ENCODE results near the gene UBASH3B.

The UBASH3B gene

DNA sequence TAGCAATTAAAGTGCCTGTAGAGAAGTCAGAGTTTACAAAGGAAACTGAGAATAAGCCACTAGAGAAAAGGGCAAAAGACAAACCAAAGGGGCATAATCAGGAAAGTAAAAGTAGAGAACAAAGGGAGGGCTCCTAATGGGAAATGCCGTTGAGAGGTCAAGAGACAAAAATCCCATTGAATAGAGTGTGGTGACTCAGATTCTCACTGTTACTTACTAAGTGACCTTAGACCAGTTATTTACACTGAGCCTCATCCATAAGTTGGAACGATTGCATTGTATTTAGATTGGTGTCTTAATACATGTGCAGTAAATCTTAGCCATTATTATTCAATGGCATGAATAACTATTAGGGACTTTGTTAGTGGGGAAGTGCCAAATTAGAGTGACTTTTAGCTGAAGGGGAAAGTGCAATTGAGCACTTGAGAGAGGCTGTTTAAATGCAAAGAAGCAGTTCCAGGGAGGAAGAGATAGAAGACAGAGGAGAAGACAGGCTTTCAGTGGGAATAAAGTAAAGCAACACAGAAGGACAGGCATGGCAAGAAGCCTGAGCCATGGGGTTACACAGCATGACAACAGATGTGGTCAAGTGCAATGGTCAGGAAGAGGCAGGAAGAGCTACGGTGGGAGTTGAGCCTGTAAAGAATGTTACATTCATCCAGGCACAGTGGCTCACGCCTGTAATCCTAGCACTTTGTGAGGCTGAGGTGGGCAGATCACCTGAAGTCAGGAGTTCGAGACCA is 82.6 kb downstream of the UBASH3B start:
- DNase-seq = no peak

GRCh38 chr11:122741613-122742300 is 86.2 kb downstream of the UBASH3B start:
- no peak for DNase-seq

GRCh38 chr11:122742301-122743018 is 86.9 kb downstream of the UBASH3B start:
- no peak for DNase-seq

DNA sequence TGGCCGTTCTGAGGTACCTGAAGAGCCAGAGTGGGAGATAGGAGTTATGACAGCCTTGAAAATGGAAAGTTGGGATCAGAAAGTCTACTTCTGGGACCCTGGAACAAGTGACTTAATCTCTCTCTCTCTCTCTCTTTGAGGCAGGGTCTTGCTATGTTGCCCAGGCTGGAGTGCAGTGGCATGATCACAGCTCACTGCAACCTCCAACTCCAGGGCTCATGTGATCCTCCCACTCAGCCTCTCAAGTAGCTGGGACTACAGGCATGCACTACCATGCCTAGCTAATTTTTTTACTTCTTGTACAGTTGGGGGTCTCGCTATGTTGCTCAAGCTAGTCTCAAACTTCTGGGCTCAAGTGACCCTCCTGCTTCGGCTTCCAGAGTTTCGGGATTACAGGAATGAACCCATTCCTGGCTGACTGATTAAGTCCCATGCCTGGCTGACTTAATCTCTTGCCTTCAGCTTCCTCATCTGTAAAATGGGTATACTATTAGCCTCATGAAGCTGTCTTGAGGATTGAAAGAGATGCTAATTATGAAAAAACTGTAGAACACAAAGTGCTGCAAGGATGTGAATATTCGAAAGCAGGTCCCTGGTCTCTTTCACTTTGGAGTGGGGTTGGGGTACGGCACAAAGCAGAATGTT is 87.7 kb downstream of the UBASH3B start:
- DNase-seq = no peak

DNA sequence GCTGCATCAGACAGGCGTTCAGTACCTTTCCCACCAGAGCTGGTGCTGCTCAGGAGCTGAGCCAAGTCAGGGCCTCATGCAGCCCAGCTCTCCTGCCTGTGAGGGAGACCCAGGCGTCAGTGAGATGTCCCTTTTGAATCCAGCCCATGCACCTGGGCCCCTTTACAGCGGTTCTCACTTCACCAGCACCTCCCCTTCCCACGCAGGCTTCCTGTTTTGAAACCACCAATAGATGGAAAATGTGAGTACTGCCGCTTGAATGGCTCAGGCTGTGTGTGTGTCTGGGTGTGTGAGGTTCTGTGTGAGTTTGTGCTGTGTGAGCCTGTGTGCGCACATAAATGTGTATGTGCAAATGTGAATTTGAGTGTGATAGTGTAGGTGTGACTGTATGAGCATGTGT is 88.4 kb downstream of the UBASH3B start:
- no peak for DNase-seq

- DNase-seq = no peak
These were observed 88.8 kb downstream of the UBASH3B start for GRCh38 chr11:122744357-122744756.

- DNase-seq = no peak
These were observed 89.6 kb downstream of the UBASH3B start for GRCh38 chr11:122745111-122745510.

GRCh38 chr11:122746050-122746478 is 90.5 kb downstream of the UBASH3B start:
- no peak for DNase-seq

- DNase-seq = no peak
These were observed 91.2 kb downstream of the UBASH3B start for GRCh38 chr11:122746611-122747244.

GRCh38 chr11:122747351-122747781 is 91.8 kb downstream of the UBASH3B start:
- no peak for DNase-seq

DNA sequence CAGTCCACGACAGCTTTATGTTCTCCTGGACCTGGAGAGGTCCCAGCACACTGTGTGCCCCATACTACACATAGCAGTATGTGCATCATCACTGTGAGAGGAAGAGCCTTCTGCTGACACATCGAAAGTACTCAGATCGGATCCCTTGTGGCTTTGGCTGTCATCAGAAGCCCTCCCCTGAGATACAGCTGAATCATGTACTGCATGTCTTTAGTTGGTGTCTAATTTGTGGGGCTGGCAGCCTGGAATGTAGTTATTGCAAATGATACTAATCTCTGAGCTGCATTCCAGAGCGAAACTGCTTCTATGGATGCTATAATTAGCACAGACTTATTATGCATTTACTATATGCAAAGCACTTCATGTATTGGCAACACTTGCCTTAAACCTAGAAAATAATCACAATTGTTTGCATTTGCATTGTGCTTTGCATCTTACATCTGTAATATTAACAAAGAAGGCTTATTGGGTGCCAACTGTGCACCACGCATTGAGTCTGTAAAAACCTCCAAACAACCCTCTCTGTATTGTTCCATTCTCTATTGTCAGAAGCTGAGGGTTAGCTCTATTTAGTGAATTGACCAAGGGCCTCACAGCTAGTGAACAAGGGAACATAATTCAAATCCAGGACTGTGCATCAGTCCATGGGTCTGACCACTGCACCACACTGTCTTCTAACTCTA is 93.6 kb downstream of the UBASH3B start:
- DNase-seq = no peak

DNA sequence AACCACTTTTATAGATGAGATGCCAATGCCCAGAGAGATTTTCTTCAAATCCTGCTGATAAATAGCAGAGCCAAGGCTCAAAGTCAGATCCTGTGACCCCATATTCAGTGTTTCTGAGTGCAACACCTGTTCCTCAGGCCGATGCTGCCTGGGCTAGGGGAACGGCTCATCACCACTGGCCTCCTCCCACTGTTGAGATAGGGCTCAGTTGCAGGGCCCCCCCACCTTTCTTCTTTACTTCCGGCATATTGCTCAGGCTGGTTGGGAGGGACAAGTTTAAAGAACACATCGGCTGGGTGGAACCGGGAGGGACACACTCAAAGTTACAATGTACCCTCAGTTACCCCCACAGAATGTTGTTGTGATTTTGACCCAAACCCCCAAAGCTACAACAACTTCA is 94.5 kb downstream of the UBASH3B start:
- DNase-seq = no peak

GRCh38 chr11:122751292-122752070 is 96.0 kb downstream of the UBASH3B start:
- DNase-seq = no peak

DNA sequence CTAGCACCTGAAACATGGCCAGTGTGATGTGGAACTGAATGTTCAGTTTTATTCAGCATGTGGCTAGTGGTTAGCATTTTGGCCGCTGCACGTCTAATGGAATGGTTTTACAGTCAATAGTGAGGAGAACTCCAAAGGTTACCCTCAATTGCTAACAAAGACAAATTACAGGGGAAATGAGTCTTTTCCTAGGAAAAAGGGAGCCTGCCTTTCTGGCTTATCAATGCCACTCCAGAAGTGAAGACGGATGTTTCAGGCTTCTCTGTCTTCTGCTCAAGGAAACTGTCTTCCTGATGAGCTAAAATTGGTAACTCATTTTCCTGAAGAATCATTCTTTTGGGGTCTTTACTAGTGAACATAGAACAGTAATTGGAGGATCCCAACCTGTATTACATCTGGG is 98.5 kb downstream of the UBASH3B start:
- DNase-seq = no peak

DNA sequence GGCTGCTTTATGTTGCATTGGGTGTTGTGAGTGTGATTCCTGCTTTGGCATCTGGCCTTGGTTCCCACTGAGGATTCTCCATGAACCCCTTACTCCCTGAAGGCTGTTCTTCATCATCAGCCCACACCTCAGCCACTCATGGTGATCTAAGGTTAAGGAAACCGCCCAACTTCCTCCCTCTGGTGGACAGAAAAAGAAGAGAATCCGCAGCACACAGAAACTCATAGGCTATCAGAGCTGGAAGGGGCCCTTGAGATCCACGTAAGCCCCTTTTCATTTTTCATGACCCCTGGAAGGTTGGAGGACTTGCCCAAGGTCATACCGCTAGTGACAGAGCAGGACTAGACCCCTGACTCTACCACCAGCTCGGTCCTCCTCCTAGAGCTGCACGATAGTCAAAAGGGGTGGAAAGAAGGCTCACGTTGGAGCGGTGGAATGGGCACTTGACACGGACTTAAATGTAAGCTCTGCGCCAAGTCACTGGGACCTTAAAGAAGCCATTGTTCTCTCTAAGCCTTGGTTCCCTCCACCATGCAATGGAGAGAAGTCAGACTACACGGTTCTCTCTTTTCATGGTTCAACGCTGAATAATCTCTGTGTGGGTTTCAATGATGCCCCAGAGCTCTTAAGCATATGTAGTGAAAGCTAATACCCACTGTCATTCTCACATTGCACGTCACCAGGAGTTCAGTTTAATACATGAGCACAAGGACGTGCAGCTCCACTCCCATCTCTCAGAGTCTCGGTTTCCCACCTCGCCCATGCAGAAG is 99.2 kb downstream of the UBASH3B start:
- no peak for DNase-seq

DNA sequence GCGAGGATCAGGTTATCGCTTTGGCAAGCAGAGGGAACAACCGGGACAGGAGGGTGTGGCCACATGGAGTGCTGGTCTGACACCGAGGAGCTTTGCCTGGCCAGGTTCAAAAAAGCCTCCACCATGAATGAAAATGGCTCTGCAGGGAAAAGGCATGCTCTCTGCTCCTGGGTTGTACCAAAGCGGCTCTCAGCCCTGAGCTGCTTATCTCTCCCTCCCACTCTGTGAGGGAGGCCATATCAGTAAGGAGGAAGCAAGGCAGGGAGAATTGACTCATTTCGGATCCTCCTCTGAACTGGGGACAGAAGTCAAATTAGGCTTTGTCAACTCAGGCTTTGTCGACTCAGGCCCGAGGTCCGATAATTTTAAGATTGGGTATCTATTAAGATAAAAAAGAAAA is 99.9 kb downstream of the UBASH3B start:
- no peak for DNase-seq

DNA sequence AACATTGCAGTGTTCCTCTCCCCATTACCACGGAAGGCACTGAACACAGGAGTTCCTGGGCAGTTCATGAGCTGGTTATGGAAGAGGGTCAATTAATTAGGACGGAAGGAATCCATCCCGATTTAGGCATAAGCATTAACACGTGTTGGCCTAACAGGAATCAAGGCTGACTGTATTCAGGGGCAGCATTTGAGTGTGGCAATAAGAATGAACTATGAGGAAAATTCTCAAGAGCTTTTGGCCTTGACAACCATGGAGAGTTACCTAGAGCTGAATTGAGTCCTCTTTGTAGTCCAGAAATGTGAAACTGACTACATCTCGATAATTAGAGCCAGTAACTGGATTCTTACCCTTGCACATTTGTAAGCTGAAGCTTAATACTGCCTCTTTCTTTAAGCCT is 100.4 kb downstream of the UBASH3B start:
- DNase-seq = no peak

GRCh38 chr11:122756417-122756816 is 100.9 kb downstream of the UBASH3B start:
- DNase-seq = no peak

DNA sequence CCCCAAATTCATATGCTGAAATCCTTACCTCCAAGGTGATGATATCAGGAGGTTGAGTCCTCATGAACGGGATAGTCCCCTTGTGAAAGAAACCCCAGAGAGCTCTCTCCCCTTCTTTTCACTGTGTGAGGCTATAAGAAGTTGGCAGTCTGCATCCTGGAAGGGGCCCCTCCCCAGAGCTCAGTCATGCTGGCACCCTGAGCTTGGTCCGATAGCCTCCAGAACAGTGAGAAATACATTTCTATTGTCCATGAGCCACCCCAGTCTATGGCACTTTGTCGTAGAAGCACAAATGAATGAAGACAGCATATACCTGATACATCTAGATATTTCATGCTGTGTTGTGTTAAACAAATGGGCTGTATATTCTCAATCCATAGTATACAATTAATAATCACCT is 101.7 kb downstream of the UBASH3B start:
- no peak for DNase-seq

GRCh38 chr11:122758339-122758738 is 102.8 kb downstream of the UBASH3B start:
- DNase-seq = no peak

DNA sequence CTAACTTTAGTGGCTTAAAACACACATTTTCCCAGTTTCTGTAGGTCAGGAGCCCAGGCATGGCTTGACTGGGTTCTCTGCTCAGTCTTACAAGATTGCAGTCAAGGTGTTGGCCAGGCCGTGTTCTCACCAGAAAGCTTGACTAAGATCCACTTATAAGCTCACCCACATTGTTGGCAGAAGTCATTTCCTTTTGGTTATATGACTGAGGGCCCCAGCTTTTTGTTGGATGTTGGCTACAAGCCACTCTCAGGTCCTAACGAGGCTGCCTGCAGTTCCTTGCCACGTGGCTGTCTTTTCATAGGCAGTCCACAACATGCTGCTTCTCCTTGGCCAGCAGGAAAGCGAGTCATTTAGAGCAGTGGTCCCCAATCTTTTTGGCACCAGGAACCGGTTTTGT is 103.5 kb downstream of the UBASH3B start:
- no peak for DNase-seq
